Adrenal gland (tissue), 12 donors: ENCODE data around the gene HCN4. TPM values are rescaled to one million over a fixed set of nuclear protein-coding genes. Genes with fewer than 3 reads are reported as not detected.

Experiments used
- DNase-seq, 7 donors: peaks; one replicate each; pipeline ENCODE4 v3.0.0-alpha.2; 2019 to 2020
- H3K27ac ChIP-seq, 5 donors: fragments of 200-600 bp; sonication (generic) in 4 of 5; 1 replicate in 3 of 5; 2 replicates in 2 of 5; pipeline versions ENCODE4 v1.5.1 to v1.8.0; 2016 to 2020; ENCODE audit warnings: mild to moderate bottlenecking in 1 of 5
- H3K27me3 ChIP-seq: fragments of 200-600 bp; 2 replicates; pipeline ENCODE4 v1.8.0; 2021
- H3K36me3 ChIP-seq, 2 donors: fragments of 200-600 bp; replicated peaks in 1 of 2; 1 replicate in 1 of 2; 2 replicates in 1 of 2; pipeline versions ENCODE4 v1.5.1 to v1.8.0; 2018 to 2022
- H3K4me1 ChIP-seq, 2 donors: fragments of 200-600 bp; replicated peaks in 1 of 2; 1 replicate in 1 of 2; 2 replicates in 1 of 2; pipeline versions ENCODE4 v1.5.1 to v1.8.0; 2018 to 2021
- H3K4me3 ChIP-seq, 4 donors: fragments of 200-600 bp; sonication (generic) in 3 of 4; one replicate each; pipeline ENCODE4 v1.5.1; 2016 to 2018
- H3K9me3 ChIP-seq, 3 donors: fragments of 200-600 bp; sonication (generic) in 1 of 3; replicated peaks in 1 of 3; 1 replicate in 2 of 3; 2 replicates in 1 of 3; pipeline versions ENCODE4 v1.5.1 to v1.8.0; 2016 to 2021
- POLR2A ChIP-seq, 2 donors: fragments of 450-650 bp; IDR thresholded peaks; one replicate each; pipeline ENCODE4 v1.6.1; 2017; ENCODE audit warnings: antibody characterized with exemption in 2 of 2, mild to moderate bottlenecking in 2 of 2, moderate library complexity in 1 of 2
- WGBS, 4 donors: extraction: QIAGEN DNeasy Blood & Tissue Kit in 2 of 4; methylation state at CpG; one replicate each; pipeline versions ENCODE4 v1.1.5 to v1.1.7; 2013 to 2017; 5-methylcytosine and 5-hydroxymethylcytosine counted together
- intact Hi-C, 2 donors: fragments of 100-400 bp; cut with DNase I; formaldehyde crosslinking; loops; one replicate each; pipeline versions ENCODE4 v1.14.1 to v1.15.0; 2022 to 2023
- polyA plus RNA-seq, 3 donors: library from polyadenylated mRNA; stranded (reverse); fragments of 200-250 nt in 2 of 3; fragments of 350-450 nt in 1 of 3; fragmentation: Illumina TruSeq in 1 of 3; extraction: RNeasy Lipid Tissue Mini Kit (QIAGEN cat#74804) in 1 of 3; gene quantifications; one replicate each; pipeline ENCODE4 v1.2.3, GENCODE V29; 2013 to 2014
- total RNA-seq, 9 donors: library from RNA; depleted of rRNA in 4 of 9; stranded (reverse); fragments of >200 nt in 4 of 9; fragments of 120-200 nt in 1 of 9; fragmentation: NEBNext Ultra II Directional in 1 of 9; extraction: Animal tissue kit (Norgen Biotek cat#: 25700) in 1 of 9; gene quantifications; one replicate each; pipeline versions ENCODE4 v1.1.0 to v1.2.4, GENCODE V29; 2013 to 2023
- TF ChIP-seq, protein P1 (sequence below), 6 experiments: fragments of 450-650 bp in 4 of 6; fragments of 200-600 bp in 2 of 6; sonication (generic) in 1 of 6; IDR thresholded peaks; 1 replicate in 5 of 6; 2 replicates in 1 of 6; pipeline versions ENCODE4 v1.5.1 to v1.8.0; 2016 to 2021; ENCODE audit warnings: antibody characterized with exemption in 6 of 6, mild to moderate bottlenecking in 2 of 6, moderate library complexity in 1 of 6
- donor health status: healthy with polysubstance abuse.
- donor health status: Bipolar disorder and iron deficiency.
- donor health status: DM: yes; HTN: yes; CAD: no.
- donor health status: DM: no; HTN: no; CAD: no.
- donor health status: DM: no; HTN: no; CAD: no.
- donor health status: DM: yes; HTN: yes; CAD: no.

HCN4 gene
- total and polyA plus RNA-seq, 12 donors, result 0.04 to 1.2 (median 0.27) TPM; not detected in 2

DNA sequence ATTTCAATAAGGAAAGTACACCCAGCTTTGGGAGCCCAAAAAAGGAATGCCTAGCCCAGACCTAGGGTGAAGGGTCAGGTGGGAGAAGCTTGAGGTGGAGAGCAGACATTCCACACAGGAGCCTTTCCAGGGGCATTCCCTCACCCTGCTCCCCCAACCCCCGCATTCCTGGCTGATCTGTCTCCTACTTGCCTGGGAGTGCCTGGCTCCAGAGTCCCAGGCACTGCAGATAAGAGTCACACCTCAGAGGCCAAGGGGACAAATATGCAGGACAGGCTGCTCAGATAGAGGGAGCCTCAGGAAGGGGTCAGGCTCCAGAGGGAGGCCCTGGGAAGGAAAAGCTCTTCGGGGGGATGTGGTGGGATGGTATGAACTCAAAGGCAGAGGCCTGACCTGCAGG lies 20.8 kb upstream of the HCN4 start:
- no peaks in the 10 kb centered on the region for H3K9me3 ChIP-seq
- no peak for DNase-seq
- peaks cover 0 to 6% of the 10 kb centered on the region in 2 donors for H3K4me1 ChIP-seq
- no peaks in the 10 kb centered on the region for H3K27me3 ChIP-seq
- WGBS, 4 donors, result 51 to 75% (median 57%) methylated on average over 2 of the region's 2 CpGs
- TF ChIP-seq POLR2A (IDR thresholded peaks at IDR 0.05), result no peak
- TF ChIP-seq, protein P1, sequence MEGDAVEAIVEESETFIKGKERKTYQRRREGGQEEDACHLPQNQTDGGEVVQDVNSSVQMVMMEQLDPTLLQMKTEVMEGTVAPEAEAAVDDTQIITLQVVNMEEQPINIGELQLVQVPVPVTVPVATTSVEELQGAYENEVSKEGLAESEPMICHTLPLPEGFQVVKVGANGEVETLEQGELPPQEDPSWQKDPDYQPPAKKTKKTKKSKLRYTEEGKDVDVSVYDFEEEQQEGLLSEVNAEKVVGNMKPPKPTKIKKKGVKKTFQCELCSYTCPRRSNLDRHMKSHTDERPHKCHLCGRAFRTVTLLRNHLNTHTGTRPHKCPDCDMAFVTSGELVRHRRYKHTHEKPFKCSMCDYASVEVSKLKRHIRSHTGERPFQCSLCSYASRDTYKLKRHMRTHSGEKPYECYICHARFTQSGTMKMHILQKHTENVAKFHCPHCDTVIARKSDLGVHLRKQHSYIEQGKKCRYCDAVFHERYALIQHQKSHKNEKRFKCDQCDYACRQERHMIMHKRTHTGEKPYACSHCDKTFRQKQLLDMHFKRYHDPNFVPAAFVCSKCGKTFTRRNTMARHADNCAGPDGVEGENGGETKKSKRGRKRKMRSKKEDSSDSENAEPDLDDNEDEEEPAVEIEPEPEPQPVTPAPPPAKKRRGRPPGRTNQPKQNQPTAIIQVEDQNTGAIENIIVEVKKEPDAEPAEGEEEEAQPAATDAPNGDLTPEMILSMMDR (IDR thresholded peaks at IDR 0.05), result no peak
- H3K4me3 ChIP-seq, result no peak overlapping the region
- intact Hi-C loops, result no loop called here
- H3K36me3 ChIP-seq, result no peaks in the 10 kb centered on the region
- H3K27ac ChIP-seq, result no peak overlapping the region

DNA sequence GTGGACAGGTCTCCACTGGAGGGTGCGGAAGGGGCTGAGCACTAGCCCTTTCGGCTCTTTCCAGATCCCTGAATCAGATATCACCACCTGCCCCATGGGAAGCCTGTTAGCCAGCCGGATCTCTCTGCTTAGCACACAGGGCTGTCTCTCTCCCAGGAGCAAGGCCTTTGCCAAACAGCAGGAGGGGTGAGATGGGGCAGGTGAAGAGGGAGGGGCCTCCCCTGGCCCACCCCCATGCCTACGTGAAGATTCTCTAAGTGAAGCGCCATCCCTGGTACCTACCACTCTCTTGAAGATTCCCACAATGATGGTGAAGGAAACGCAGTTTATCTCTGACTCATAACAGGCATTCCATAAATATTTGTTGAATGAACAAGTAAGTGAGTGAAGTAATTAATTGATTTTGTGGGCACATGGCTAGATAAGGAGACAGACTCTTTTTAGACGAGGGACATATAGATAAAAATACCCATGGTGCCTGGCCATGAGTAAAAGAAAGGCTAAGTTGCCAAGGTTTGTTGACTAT lies 19.6 kb upstream of the HCN4 start:
- H3K27me3 ChIP-seq, result no peaks in the 10 kb centered on the region
- intact Hi-C loops, result no loop called here
- peak overlapping the region in 1 of 5 donors; percentile 71 for H3K27ac ChIP-seq
- no peak for TF ChIP-seq POLR2A (IDR thresholded peaks at IDR 0.05)
- no peak overlapping the region for H3K4me3 ChIP-seq
- H3K9me3 ChIP-seq, result no peaks in the 10 kb centered on the region
- peak in 4 of 7 donors; percentile 5 to 36 (median 18) for DNase-seq
- WGBS, 4 donors, result 45 to 51% (median 48%) methylated on average over 6 to 7 of the region's 7 CpGs
- H3K4me1 ChIP-seq, result peaks cover 0 to 6% of the 10 kb centered on the region in 2 donors
- H3K36me3 ChIP-seq, result no peaks in the 10 kb centered on the region

DNA sequence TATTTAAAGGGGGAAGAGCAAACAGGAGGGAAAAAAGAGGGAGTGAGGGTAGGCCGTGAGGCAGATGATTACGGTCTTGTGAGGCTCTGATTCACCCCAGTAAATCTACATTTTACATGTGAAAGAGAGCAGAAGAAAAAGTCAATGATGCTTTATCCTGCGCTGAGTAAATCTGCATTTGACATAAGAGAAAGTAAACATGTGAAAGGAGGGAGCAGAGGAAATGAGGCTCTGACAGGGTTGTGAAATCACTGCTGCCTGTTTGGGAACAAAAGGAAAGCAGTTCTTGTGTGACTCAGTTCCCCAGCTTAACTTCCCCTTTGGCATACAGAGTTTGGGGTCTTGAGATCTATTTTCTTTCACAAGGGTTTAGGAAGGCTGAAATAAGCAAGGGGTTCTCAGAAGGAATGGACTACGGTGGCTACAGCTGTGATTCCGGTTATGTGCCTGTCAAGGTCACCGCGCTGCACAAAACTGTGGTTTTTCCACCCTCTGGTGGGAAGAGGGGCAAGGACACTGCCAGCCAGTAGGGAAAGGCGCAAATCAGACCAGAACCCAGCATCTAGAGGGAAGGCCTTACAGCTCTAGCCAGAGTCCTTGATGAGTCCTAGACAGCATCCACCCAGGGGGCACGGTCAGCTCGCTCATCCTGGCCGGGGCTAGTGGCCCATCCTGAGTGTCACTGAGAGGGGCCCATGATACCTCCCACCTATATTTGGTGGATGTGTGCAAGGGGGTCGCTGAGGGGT lies 18.9 kb upstream of the HCN4 start:
- TF ChIP-seq POLR2A (IDR thresholded peaks at IDR 0.05), result no peak
- TF ChIP-seq, protein P1 (IDR thresholded peaks at IDR 0.05), result no peak
- Histone ChIP-seq H3K4me3 (no peak overlapping the region), H3K9me3 (no peaks in the 10 kb centered on the region), H3K27me3 (no peaks in the 10 kb centered on the region), H3K27ac (peak overlapping the region in 1 of 5 donors; percentile 71), H3K4me1 (peaks cover 0 to 6% of the 10 kb centered on the region in 2 donors), H3K36me3 (no peaks in the 10 kb centered on the region)
- 57 to 69% (median 66%) methylated on average over 6 to 12 of the region's 12 CpGs for WGBS, 4 donors
- no peak for DNase-seq
- intact Hi-C loops, result no loop called here

DNA sequence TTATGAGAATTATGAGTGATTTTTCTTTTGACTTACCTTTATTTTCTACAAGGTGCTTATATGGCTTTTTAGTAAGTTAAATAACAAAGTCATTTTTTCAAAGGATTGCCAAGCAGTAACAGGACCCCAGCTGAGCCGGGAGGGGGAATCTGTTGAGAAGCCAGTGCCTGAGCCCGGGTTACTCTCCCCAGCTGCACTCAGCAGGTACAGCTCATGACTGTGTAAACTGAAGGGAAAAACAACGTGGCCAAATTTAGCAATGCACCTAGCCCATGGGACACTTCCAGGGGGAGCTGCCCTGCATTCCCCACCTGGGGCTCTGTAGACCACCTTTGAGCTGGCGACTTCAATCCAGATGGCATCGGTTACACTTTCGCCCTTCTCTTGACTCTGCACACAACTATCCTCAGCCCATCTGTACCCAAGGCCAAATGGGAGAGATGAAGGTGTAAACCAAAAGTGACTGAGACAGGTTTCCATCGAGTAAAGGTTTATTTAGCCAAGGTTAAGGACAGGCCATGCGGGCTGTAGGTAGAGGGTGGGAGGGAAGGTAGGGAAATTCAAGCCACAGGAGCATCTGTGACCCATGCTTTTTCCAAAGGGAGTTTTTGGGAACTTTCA lies 18.2 kb upstream of the HCN4 start:
- WGBS, 4 donors, result 61 to 70% (median 66%) methylated on average over 8 of the region's 8 CpGs
- no peak overlapping the region for H3K27ac ChIP-seq
- H3K4me3 ChIP-seq, result no peak overlapping the region
- no peaks in the 10 kb centered on the region for H3K9me3 ChIP-seq
- no peak for DNase-seq
- H3K4me1 ChIP-seq, result peaks cover 0 to 6% of the 10 kb centered on the region in 2 donors
- H3K36me3 ChIP-seq, result no peaks in the 10 kb centered on the region
- H3K27me3 ChIP-seq, result no peaks in the 10 kb centered on the region
- intact Hi-C loops, result no loop called here
- TF ChIP-seq, protein P1 (IDR thresholded peaks at IDR 0.05), result no peak
- no peak for TF ChIP-seq POLR2A (IDR thresholded peaks at IDR 0.05)
